Right lobe of liver (tissue), 6 donors: ENCODE data around the gene MED12. TPM values are rescaled to one million over a fixed set of nuclear protein-coding genes. Genes with fewer than 3 reads are reported as not detected.

Experiments used
- ATAC-seq, 4 donors: fragments of 200-7000 bp; cut with Tn5 transposase; one replicate each; pipeline ENCODE4 v1.9.1; 2020; ENCODE audit warnings: mild to moderate bottlenecking in 4 of 4, moderate library complexity in 4 of 4
- DNase-seq, 3 donors: peaks; one replicate each; pipeline ENCODE4 v3.0.0-alpha.2; 2020
- H3K27ac ChIP-seq, 3 donors: fragments of 200-600 bp; one replicate each; pipeline ENCODE4 v1.8.0; 2022
- H3K27me3 ChIP-seq, 2 donors: fragments of 200-600 bp; one replicate each; pipeline ENCODE4 v1.8.0; 2022
- H3K36me3 ChIP-seq, 4 donors: fragments of 200-600 bp; sonication (generic) in 1 of 4; one replicate each; pipeline versions ENCODE4 v1.5.1 to v1.8.0; 2017 to 2022; ENCODE audit warnings: control low read depth in 1 of 4
- H3K4me1 ChIP-seq, 4 donors: fragments of 200-600 bp; sonication (generic) in 1 of 4; one replicate each; pipeline versions ENCODE4 v1.5.1 to v1.8.0; 2017 to 2022; ENCODE audit warnings: control low read depth in 1 of 4
- H3K4me3 ChIP-seq, 3 donors: fragments of 200-600 bp; one replicate each; pipeline ENCODE4 v1.8.0; 2022
- H3K9me3 ChIP-seq, 4 donors: fragments of 200-600 bp; sonication (generic) in 1 of 4; one replicate each; pipeline versions ENCODE4 v1.5.1 to v1.8.0; 2017 to 2022; ENCODE audit warnings: control low read depth in 1 of 4
- CTCF ChIP-seq, 4 donors: fragments of 200-600 bp in 3 of 4; fragments of 450-650 bp in 1 of 4; IDR thresholded peaks; one replicate each; pipeline versions ENCODE4 v1.5.1 to v1.8.0; 2016 to 2022; ENCODE audit warnings: antibody characterized with exemption in 4 of 4, mild to moderate bottlenecking in 2 of 4
- POLR2A ChIP-seq: fragments of 450-650 bp; IDR thresholded peaks from one replicate; pipeline ENCODE4 v1.6.1; 2017; ENCODE audit warnings: antibody characterized with exemption, mild to moderate bottlenecking
- WGBS: methylation state at CpG from one replicate; pipeline ENCODE4 v1.1.6; 2018; ENCODE audit warnings: low coverage, low lambda C conversion rate; ENCODE audit not compliant: insufficient coverage; ENCODE audit errors: missing lambda C conversion rate; 5-methylcytosine and 5-hydroxymethylcytosine counted together
- intact Hi-C, 2 donors: fragments of 100-400 bp; cut with DNase I; formaldehyde crosslinking; loops; one replicate each; pipeline versions ENCODE4 v1.11.2 to v1.14.1; 2022
- long read RNA-seq: library from polyadenylated mRNA; unstranded; transcript quantifications from one replicate; pipeline ENCODE4 v2.0.0, GENCODE V29; 2019
- total RNA-seq, 6 experiments: library from RNA; depleted of rRNA in 2 of 6; stranded (reverse); fragments of >200 nt in 2 of 6; fragmentation: NEBNext Ultra II Directional in 3 of 6; extraction: Animal tissue kit (Norgen Biotek cat#: 25700) in 3 of 6; gene quantifications; one replicate each; pipeline versions ENCODE4 v1.1.0 to v1.2.4, GENCODE V29; 2016 to 2023
- donor health status: DM: no; HTN: yes; CAD: no.
- donor health status: DM: no; HTN: no; CAD: no.
- donor health status: DM: no; HTN: no; CAD: no.
- donor health status: DM: no; HTN: yes; CAD: no.
- donor health status: DM: no; HTN: yes; CAD: no.

Gene MED12
- total RNA-seq: 10 to 100 TPM in 5 of 6 experiments, 1 to 10 TPM in 1; 7.8 to 16.3 (median 12.5) TPM
- long read RNA-seq, partial matches to known transcripts: 1 of 1 reads
- long read RNA-seq, other reads (novel, unspliced or antisense): 0 of 1 reads

- Histone ChIP-seq H3K4me1 (no peaks in the 10 kb centered on the region), H3K9me3 (no peaks in the 10 kb centered on the region), H3K4me3 (peak within 1 kb of the TSS; percentile 40 to 62 (median 57)), H3K27me3 (no peaks in the 10 kb centered on the region), H3K27ac (peak within 1 kb of the TSS; percentile 62 to 74 (median 68)), H3K36me3 (peaks cover 0 to 18% (median 5%) of the 10 kb centered on the region in 4 donors)
- TF ChIP-seq CTCF (IDR thresholded peaks at IDR 0.05) (no peak), POLR2A (no peak)
- WGBS: 31% methylated on average over 50 of the region's 56 CpGs
- intact Hi-C loops: no loop called here
- DNase-seq (peak; percentile 79 to 85 (median 83)), ATAC-seq (peak; percentile 95 to 99 (median 98))
Measured at GRCh38 chrX:71118032-71118984, at the start of gene MED12. Gene MED12, plus strand, starts transcription at chrX:71118596. Its CDS starts 159 bp downstream, at chrX:71118755.

GRCh38 chrX:71070531-71070930, 47.9 kb upstream of the MED12 start:
- Histone ChIP-seq H3K4me3 (no peak overlapping the region), H3K36me3 (no peaks in the 10 kb centered on the region), H3K4me1 (peaks cover 0 to 2% (median 0%) of the 10 kb centered on the region in 4 donors), H3K27ac (no peak overlapping the region), H3K9me3 (no peaks in the 10 kb centered on the region), H3K27me3 (no peaks in the 10 kb centered on the region)
- DNase-seq: no peak
- intact Hi-C loops: no loop called here
- TF ChIP-seq CTCF (IDR thresholded peaks at IDR 0.05) (no peak), POLR2A (no peak)
- ATAC-seq: no peak
- WGBS: 52% methylated on average over 3 of the region's 5 CpGs

GRCh38 chrX:71081330-71082123, 36.9 kb upstream of the MED12 start:
- H3K36me3 ChIP-seq: no peaks in the 10 kb centered on the region
- no peak overlapping the region for H3K4me3 ChIP-seq
- TF ChIP-seq CTCF (IDR thresholded peaks at IDR 0.05) (no peak), POLR2A (no peak)
- intact Hi-C loops: no loop called here
- no peak overlapping the region for H3K27ac ChIP-seq
- whole genome bisulfite sequencing: 21% methylated on average over 3 of the region's 3 CpGs
- H3K4me1 ChIP-seq: no peaks in the 10 kb centered on the region
- H3K27me3 ChIP-seq: no peaks in the 10 kb centered on the region
- H3K9me3 ChIP-seq: no peaks in the 10 kb centered on the region
- no peak for DNase-seq
- peak; percentile 61 to 81 (median 69) for ATAC-seq

- Histone ChIP-seq H3K27me3 (no peaks in the 10 kb centered on the region), H3K9me3 (no peaks in the 10 kb centered on the region), H3K4me1 (no peaks in the 10 kb centered on the region), H3K27ac (no peak overlapping the region), H3K36me3 (no peaks in the 10 kb centered on the region), H3K4me3 (no peak overlapping the region)
- 56% methylated on average over 5 of the region's 5 CpGs for WGBS
- DNase-seq (no peak), ATAC-seq (no peak)
- intact Hi-C loops: no loop called here
- TF ChIP-seq POLR2A (no peak), CTCF (IDR thresholded peaks at IDR 0.05) (no peak)
Measured at GRCh38 chrX:71082124-71082647, 36.2 kb upstream of the MED12 start.
